SHP77 (cell line): ENCODE results near the gene CHCHD6.
A peak's percentile ranks its signal among the peaks of the same experiment; 100 is the strongest.
"Not testable (repeated sequence)": the region's sequence is repeated elsewhere in the genome, so short reads cannot be mapped to it uniquely, and the experiment has no call there.

Experiments used
- DNase-seq, 2 experiments: peaks; one replicate each; lab custom pipeline; 2025; lab: John Stamatoyannopoulos, UW

CHCHD6 gene

GRCh38 chr3:126766653-126767052 lies 62.6 kb downstream of the CHCHD6 start:
- no peak for DNase-seq

DNA sequence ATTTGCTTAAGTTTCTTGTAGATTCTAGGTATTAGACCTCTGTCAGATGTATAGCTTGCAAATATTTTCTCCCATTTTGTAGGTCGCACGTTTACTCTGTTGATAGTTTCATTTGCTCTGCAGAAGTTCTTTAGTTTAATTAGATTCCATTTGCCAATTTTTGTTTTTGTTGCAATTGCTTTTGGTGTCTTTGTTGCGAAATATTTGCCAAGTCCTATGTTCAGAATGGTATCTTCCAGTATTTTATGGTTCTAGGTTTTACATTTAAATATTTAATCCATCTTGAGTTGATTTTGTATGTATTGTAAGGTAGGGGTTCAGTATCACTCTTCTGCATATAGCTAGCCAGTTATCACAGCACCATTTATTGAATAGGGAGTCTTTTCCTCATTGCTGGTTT lies 64.9 kb downstream of the CHCHD6 start:
- no peak for DNase-seq

DNA sequence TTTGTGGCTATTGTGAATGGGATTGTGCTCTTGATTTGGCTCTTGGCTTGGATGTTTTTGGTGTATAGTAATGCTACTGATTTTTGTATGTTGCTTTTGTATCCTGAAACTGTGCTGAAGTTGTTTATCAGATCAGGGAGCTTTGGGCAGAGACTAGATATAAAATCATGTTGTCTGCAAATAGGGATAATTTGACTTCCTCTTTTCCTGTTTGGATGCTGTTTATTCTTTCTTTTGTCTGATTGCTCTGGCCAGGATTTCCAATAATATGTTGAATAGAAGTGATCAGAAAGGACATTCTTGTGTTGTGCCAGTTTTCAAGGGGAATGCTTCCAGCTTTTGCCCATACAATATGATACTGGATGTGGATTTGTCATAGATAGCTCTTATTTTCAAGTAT lies 66.1 kb downstream of the CHCHD6 start:
- DNase-seq: no peak

GRCh38 chr3:126773167-126773566 lies 69.1 kb downstream of the CHCHD6 start:
- no peak for DNase-seq

- no peak for DNase-seq
Observed at GRCh38 chr3:126773783-126774182, 69.7 kb downstream of the CHCHD6 start.

DNA sequence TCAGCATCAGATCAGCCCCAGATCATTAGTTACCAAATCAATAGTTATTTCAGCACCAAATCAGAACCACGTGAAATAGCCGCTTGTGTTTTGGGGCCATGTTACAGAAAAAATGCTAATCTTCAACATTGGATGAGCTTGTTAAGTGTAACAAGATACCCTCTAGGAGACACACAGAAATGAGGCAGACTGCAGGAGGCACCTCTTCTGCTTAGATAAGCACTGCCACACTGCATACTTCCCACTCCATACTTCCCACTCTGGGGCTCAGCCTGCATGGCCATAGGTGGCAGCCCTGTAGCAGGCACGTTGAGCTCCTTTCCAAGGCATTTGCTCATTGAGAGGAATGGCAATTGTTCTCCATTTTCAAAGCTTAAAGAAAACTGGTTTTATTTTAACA lies 73.3 kb downstream of the CHCHD6 start:
- DNase-seq: no peak

DNA sequence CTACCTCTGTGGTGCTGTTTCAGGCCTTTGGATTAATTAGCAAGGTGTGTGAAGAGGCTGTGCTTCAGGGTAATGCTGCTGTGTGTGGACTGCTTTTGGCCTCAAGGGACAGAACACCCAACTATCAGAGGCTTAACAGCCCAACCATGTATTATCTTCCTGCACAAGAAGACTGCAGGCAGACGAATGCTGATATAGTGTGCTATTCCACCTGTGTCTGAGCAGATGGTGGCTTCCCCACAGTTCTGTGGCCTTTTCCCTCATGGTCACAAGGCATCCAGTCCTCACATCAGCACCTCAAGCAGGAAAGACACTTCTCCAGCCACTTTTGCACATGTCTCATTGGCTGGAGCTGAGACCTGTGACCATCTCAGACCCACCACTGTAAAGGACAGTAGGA lies 76.6 kb downstream of the CHCHD6 start:
- DNase-seq: no peak

DNA sequence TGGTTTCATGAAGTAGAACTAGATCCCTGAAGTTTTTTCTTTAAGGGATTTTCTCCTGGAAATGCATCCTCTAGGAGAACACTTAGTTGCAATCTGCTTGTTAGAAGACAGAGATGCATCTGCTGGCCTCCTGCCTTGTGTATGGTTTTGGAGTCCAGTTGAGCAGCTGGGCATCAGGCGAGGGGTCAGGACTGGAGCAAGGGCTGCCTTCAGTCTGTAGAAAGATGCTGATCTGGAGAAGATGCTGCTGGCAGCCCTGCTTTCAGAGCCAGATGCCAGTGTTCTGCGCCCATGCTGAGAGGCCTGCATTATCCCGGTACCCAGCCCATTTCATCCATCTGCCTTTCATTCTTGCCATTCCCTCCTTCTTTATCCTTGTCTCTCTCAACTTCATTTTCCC lies 77.4 kb downstream of the CHCHD6 start:
- DNase-seq: no peak

GRCh38 chr3:126781889-126782491 lies 78.0 kb downstream of the CHCHD6 start:
- DNase-seq: no peak

- no peak for DNase-seq
Observed at GRCh38 chr3:126782536-126782935, 78.5 kb downstream of the CHCHD6 start.

DNA sequence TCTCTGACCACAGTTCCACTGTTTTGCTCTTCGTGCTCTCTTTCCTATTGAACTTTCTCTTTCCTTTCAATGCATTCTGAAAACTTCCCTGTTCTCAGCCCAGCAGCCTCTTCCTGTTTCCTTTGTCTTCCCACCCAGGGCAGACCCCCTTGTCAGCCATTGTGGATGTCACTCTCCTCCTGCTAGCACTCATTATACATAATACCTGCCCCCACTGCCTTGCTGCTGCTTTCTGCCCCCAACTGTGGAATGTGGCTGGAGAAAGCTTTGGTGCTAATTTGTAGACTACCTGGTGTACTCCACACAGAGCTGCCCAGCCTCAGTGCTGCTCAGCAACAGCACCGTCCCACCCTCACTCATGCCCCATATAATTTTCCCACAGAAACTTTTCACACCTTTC lies 80.2 kb downstream of the CHCHD6 start:
- no peak for DNase-seq

- not testable (repeated sequence) for DNase-seq
Observed at GRCh38 chr3:126791320-126791719, 87.3 kb downstream of the CHCHD6 start.

DNA sequence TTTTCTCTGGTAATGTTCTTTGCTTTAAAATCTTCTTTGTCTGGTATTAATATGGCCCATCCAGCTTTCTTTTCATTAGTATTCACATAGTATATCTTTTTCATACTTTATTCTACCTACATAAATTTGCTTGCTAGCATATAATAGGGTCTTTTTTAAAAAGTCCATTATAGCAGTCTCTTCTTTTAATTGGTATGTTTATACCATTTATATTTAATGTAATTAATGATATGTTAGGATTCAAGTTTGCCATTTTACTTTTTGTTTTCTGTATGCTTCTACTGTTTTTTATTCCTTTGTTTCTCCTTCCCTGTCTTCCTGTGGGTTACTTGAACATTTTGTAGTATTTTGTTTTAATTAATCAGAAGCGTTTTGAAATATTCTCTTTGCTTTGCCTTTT lies 89.0 kb downstream of the CHCHD6 start:
- no peak for DNase-seq

GRCh38 chr3:126797563-126797962 lies 93.5 kb downstream of the CHCHD6 start:
- no peak for DNase-seq

GRCh38 chr3:126798521-126798920 lies 94.5 kb downstream of the CHCHD6 start:
- no peak for DNase-seq

- no peak for DNase-seq
Observed at GRCh38 chr3:126799099-126799498, 95.1 kb downstream of the CHCHD6 start.

GRCh38 chr3:126801312-126801711 lies 97.3 kb downstream of the CHCHD6 start:
- peak; percentile 37 to 51 for DNase-seq

DNA sequence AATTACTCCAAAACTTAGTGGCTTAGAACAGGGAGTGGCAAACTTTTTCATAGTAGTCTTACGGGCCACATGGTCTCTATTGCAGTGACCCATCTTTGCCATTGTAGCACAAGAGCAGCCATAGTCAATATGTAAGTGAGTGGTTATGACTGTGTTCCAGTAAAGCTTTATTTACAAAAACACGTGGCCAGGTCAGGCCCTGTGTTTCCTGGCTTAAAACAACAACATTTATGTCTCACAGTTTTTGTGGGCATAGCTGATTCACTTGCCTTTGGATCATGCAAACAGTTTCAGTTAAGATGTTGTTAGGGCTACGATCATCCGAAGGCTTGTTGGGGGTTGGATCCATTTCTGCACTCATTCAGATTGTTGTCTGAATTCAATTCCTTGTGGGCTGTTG lies 103.8 kb downstream of the CHCHD6 start:
- no peak for DNase-seq

DNA sequence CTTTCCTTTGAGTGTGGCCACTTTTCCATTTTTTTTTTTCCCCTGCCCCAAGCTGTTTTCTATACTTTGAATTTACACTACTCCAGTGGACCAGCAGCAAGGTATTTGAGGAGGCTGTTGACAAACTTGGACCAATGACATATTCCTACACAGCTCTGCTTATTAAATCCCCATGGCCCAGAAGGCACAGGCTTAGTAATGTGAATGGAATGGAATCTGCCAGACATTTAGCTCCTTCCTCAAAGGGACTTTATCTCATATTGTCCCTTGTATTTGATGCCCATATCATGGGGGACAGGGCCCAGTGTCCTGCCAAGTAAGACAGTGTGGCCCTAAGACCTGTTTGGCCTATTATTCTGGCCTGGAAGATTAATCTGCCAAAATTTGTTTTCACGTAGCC lies 107.5 kb downstream of the CHCHD6 start:
- no peak for DNase-seq

GRCh38 chr3:126816298-126816697 lies 112.3 kb downstream of the CHCHD6 start:
- no peak for DNase-seq

GRCh38 chr3:126816986-126817777 lies 113.1 kb downstream of the CHCHD6 start:
- no peak for DNase-seq

DNA sequence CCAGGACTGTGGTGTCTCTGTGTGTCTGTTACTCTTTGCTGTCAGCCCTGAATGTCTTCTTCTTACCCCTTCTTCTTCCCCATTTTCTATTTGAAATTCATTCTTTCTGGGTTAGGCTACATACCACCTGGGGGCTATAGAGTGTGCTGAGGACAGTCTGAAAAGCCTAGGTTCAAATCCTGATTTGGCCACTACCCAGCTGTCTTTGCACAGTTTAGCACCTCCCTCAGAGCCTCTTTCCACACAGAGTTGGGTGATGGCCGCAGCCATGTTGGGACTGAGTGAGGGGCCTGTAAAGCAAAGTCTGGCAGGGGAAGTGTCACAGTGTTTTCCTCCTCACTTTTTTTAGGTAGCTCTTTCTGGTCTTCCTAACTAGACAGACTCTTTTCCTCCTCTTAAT lies 113.7 kb downstream of the CHCHD6 start:
- no peak for DNase-seq

- no peak for DNase-seq
Observed at GRCh38 chr3:126818400-126819095, 114.5 kb downstream of the CHCHD6 start.
